ENCODE data around the gene CBY3. TPM values are rescaled to one million over a fixed set of nuclear protein-coding genes. Genes with fewer than 3 reads are reported as not detected.

Gene CBY3
- total RNA-seq, result not detected
- long read RNA-seq, result 0 reads

DNA sequence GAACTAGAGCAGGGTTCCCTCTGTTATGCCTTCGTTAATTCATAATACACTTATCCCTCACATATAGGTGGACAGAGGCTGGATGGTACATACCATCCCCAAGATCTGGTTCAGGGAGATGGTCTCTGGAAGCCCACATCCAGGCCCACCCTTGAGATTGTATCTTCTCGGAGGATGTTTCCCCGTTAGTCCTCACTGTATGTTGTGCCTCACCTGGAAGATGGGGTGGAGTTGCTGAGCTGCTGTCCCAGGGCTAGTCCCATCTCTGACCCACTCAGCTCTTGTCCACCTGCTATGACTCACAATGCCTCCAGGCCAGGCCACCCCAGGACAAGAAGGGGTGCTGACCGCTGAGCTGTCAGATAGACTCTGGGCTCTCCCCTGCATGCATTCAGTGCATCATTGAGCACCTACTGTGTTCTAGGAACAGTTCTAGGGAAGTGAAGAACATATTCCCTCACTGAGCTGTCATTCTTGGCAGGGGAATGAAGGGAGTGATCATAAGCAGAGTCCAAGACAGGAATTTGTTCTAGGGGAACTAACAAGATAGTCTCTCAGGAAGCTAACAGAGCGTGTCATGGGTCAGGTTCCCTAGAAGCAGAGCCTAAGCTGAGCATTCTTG, at the start of gene CBY3:
Gene CBY3, minus strand, starts transcription at position 255 of the 622 bp plus-strand sequence. Its CDS starts 116 bp downstream, at position 139.
- Histone ChIP-seq H3K36me3 (no peaks in the 10 kb centered on the region), H3K9me3 (no peaks in the 10 kb centered on the region), H3K4me1 (peaks cover 0 to 33% (median 10%) of the 10 kb centered on the region in 4 donors), H3K27me3 (no peaks in the 10 kb centered on the region), H3K27ac (peak within 1 kb of the TSS; percentile 12 to 69 (median 45)), H3K4me3 (no peak within 1 kb of the TSS)
- TF ChIP-seq, protein P1, sequence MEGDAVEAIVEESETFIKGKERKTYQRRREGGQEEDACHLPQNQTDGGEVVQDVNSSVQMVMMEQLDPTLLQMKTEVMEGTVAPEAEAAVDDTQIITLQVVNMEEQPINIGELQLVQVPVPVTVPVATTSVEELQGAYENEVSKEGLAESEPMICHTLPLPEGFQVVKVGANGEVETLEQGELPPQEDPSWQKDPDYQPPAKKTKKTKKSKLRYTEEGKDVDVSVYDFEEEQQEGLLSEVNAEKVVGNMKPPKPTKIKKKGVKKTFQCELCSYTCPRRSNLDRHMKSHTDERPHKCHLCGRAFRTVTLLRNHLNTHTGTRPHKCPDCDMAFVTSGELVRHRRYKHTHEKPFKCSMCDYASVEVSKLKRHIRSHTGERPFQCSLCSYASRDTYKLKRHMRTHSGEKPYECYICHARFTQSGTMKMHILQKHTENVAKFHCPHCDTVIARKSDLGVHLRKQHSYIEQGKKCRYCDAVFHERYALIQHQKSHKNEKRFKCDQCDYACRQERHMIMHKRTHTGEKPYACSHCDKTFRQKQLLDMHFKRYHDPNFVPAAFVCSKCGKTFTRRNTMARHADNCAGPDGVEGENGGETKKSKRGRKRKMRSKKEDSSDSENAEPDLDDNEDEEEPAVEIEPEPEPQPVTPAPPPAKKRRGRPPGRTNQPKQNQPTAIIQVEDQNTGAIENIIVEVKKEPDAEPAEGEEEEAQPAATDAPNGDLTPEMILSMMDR (IDR thresholded peaks at IDR 0.05), result no peak
- TF ChIP-seq POLR2A (IDR thresholded peaks at IDR 0.05), result no peak
- ATAC-seq, result peak in 1 of 4 donors; percentile 33
- WGBS (ENCODE audit: insufficient coverage, low coverage, low lambda C conversion rate, missing lambda C conversion rate), result 79% methylated on average over 4 of the region's 5 CpGs
- intact Hi-C loops (cut with DNase I), result no loop called here
- peak in 1 of 3 donors; percentile 38 for DNase-seq

DNA sequence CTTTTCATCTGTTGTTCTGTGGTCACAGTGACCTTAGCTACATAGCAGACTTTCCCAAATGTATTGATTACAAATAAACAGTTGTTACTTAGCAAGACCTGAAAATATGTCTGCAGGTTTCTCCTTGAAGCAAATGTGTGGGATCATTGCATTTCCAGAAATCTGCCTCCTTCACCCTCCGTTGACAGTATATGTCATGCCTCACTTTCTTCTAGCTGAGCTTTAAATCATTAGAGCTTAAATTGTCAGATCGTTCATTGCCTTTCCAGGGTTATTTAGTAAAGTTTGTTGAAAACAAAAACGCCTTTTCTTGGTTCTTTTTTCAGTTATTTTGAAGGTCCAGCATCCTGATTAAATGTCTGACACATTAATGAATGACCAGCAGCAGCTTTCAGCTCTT, 49.5 kb upstream of the CBY3 start:
- DNase-seq (no peak), ATAC-seq (no peak)
- no peaks in the 10 kb centered on the region for H3K9me3 ChIP-seq
- H3K27ac ChIP-seq, result no peak overlapping the region
- no peak overlapping the region for H3K4me3 ChIP-seq
- H3K27me3 ChIP-seq, result no peaks in the 10 kb centered on the region
- 74% methylated on average over 3 of the region's 3 CpGs for WGBS (ENCODE audit: insufficient coverage, low coverage, low lambda C conversion rate, missing lambda C conversion rate)
- H3K36me3 ChIP-seq, result peaks cover 0 to 55% (median 35%) of the 10 kb centered on the region in 4 donors
- peaks cover 0 to 31% (median 0%) of the 10 kb centered on the region in 4 donors for H3K4me1 ChIP-seq
- TF ChIP-seq, protein P1 (IDR thresholded peaks at IDR 0.05), result no peak
- intact Hi-C loops (cut with DNase I), result no loop called here

DNA sequence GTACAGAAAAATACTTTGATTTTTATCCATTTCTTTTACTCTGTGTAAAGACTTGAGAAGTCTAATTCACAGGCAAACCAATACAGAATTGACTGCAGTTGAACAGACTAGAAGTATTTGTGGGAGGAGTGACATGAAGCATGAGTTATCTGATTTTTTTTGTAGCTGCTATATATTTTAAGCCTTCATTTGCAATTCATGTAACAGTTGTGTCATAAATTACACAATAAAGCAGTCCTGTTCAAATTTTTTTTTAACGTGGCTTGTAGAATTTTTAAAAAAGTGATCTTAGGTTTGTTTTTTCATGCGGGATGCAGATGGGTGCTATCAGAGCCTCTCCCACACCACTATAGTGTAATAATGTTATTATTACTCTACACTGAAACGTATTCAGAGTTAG, 48.9 kb upstream of the CBY3 start:
- peaks cover 0 to 25% (median 0%) of the 10 kb centered on the region in 4 donors for H3K4me1 ChIP-seq
- H3K4me3 ChIP-seq, result no peak overlapping the region
- ATAC-seq (no peak), DNase-seq (no peak)
- no peaks in the 10 kb centered on the region for H3K27me3 ChIP-seq
- intact Hi-C loops (cut with DNase I), result no loop called here
- no peaks in the 10 kb centered on the region for H3K9me3 ChIP-seq
- no peak overlapping the region for H3K27ac ChIP-seq
- peaks cover 0 to 62% (median 41%) of the 10 kb centered on the region in 4 donors for H3K36me3 ChIP-seq
- TF ChIP-seq, protein P1 (IDR thresholded peaks at IDR 0.05), result no peak
- no peak for TF ChIP-seq POLR2A (IDR thresholded peaks at IDR 0.05)
- 72% methylated on average over 3 of the region's 3 CpGs for WGBS (ENCODE audit: insufficient coverage, low coverage, low lambda C conversion rate, missing lambda C conversion rate)

DNA sequence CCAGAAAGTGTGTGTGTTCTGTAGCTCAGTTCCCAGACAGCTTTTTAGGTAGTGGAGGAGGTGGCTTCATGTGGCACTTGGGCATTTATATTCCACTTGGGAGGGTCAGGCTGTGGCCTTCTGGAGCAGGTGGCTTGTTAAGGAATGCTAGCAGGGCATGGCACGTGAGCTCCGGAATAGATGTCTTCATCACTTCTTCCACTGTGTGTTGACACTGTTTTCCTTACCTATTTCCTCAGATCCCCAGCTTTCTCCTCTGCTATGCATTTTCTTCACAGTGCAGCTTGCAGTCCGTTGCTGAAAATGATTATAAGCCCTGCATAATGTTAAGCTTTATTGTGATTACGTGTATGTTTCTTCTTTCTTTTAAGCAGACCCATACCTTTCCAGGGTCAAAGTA, 48.5 kb upstream of the CBY3 start:
- H3K27ac ChIP-seq, result no peak overlapping the region
- peaks cover 0 to 21% (median 0%) of the 10 kb centered on the region in 4 donors for H3K4me1 ChIP-seq
- DNase-seq (peak in 1 of 3 donors; percentile 25), ATAC-seq (no peak)
- TF ChIP-seq, protein P1 (IDR thresholded peaks at IDR 0.05), result no peak
- no peak for TF ChIP-seq POLR2A (IDR thresholded peaks at IDR 0.05)
- H3K36me3 ChIP-seq, result peaks cover 0 to 66% (median 45%) of the 10 kb centered on the region in 4 donors
- intact Hi-C loops (cut with DNase I), result no loop called here
- whole genome bisulfite sequencing (ENCODE audit: insufficient coverage, low coverage, low lambda C conversion rate, missing lambda C conversion rate), result 69% methylated on average over 2 of the region's 4 CpGs
- H3K27me3 ChIP-seq, result no peaks in the 10 kb centered on the region
- H3K9me3 ChIP-seq, result no peaks in the 10 kb centered on the region
- no peak overlapping the region for H3K4me3 ChIP-seq
